NCI-H1417 (cell line): Measurements from ENCODE around the gene PAX8.

ENCODE experiments used
- DNase-seq, 3 experiments: peaks; one replicate each; lab custom pipeline; 2025; lab: John Stamatoyannopoulos, UW

PAX8 gene

GRCh38 chr2:113183264-113183663 lies 95.5 kb downstream of the PAX8 start:
- no peak for DNase-seq

GRCh38 chr2:113182471-113183260 lies 96.1 kb downstream of the PAX8 start:
- no peak for DNase-seq

GRCh38 chr2:113181258-113182051 lies 97.3 kb downstream of the PAX8 start:
- peak in 1 of 3 experiments; percentile 19 for DNase-seq

GRCh38 chr2:113180131-113180946 lies 98.4 kb downstream of the PAX8 start:
- DNase-seq = no peak

- DNase-seq = no peak
Observed at GRCh38 chr2:113179446-113180045, 99.2 kb downstream of the PAX8 start.

- DNase-seq = no peak
Observed at GRCh38 chr2:113178891-113179290, 99.8 kb downstream of the PAX8 start.

GRCh38 chr2:113178069-113178746 lies 100.5 kb downstream of the PAX8 start:
- no peak for DNase-seq

GRCh38 chr2:113176696-113177355 lies 101.9 kb downstream of the PAX8 start:
- DNase-seq = no peak

- DNase-seq = no peak
Observed at GRCh38 chr2:113175736-113176695, 102.7 kb downstream of the PAX8 start.

GRCh38 chr2:113175042-113175628 lies 103.6 kb downstream of the PAX8 start:
- DNase-seq = no peak

GRCh38 chr2:113174376-113174750 lies 104.4 kb downstream of the PAX8 start:
- DNase-seq = no peak

- no peak for DNase-seq
Observed at GRCh38 chr2:113173542-113174375, 105.0 kb downstream of the PAX8 start, which contains the start of gene PSD4. Gene PSD4, plus strand, starts transcription at chr2:113173971. Its CDS starts 8,486 bp downstream, at chr2:113182457.

GRCh38 chr2:113172721-113173541 lies 105.8 kb downstream of the PAX8 start:
- DNase-seq = no peak

GRCh38 chr2:113171334-113172075 lies 107.2 kb downstream of the PAX8 start:
- DNase-seq = no peak

GRCh38 chr2:113169586-113169985 lies 109.1 kb downstream of the PAX8 start:
- no peak for DNase-seq

GRCh38 chr2:113169002-113169530 lies 109.7 kb downstream of the PAX8 start:
- DNase-seq = no peak
